CD4-positive, alpha-beta T cell treated with Interleukin-4 for 4 hours (primary cell): ENCODE results near the gene UBE2L6.

Experiments used
- DNase-seq: peaks from one replicate; pipeline ENCODE4 v3.0.0-alpha.2; 2020

UBE2L6 gene

GRCh38 chr11:57527056-57527631, 40.3 kb downstream of the UBE2L6 start:
- DNase-seq = peak; percentile 69

GRCh38 chr11:57523419-57523818, 44.1 kb downstream of the UBE2L6 start:
- no peak for DNase-seq

- no peak for DNase-seq
Measured at GRCh38 chr11:57521116-57521515, 46.4 kb downstream of the UBE2L6 start.

- no peak for DNase-seq
Measured at GRCh38 chr11:57516061-57516443, 51.4 kb downstream of the UBE2L6 start.

- DNase-seq = no peak
Measured at GRCh38 chr11:57515332-57516060, 52.0 kb downstream of the UBE2L6 start, which contains the start of gene SLC43A1. Gene SLC43A1 (minus strand): TSS chr11:57515702. CDS start chr11:57514111, 1,591 bp downstream.

GRCh38 chr11:57514538-57515331, 52.7 kb downstream of the UBE2L6 start:
- DNase-seq = peak; percentile 33

- DNase-seq = no peak
Measured at GRCh38 chr11:57513911-57514537, 53.4 kb downstream of the UBE2L6 start.

- DNase-seq = no peak
Measured at GRCh38 chr11:57513452-57513795, 54.0 kb downstream of the UBE2L6 start.

- no peak for DNase-seq
Measured at GRCh38 chr11:57512646-57513451, 54.6 kb downstream of the UBE2L6 start.

GRCh38 chr11:57511741-57512430, 55.6 kb downstream of the UBE2L6 start:
- no peak for DNase-seq

GRCh38 chr11:57508341-57509170, 58.9 kb downstream of the UBE2L6 start:
- no peak for DNase-seq

- no peak for DNase-seq
Measured at GRCh38 chr11:57506522-57506921, 61.0 kb downstream of the UBE2L6 start.

GRCh38 chr11:57504511-57504910, 63.0 kb downstream of the UBE2L6 start:
- DNase-seq = no peak

- DNase-seq = no peak
Measured at GRCh38 chr11:57502870-57503269, 64.6 kb downstream of the UBE2L6 start.

GRCh38 chr11:57502376-57502775, 65.1 kb downstream of the UBE2L6 start:
- DNase-seq = no peak

GRCh38 chr11:57501953-57502352, 65.5 kb downstream of the UBE2L6 start:
- no peak for DNase-seq
